ENCODE data around the gene CHCHD10. TPM values are rescaled to one million over a fixed set of nuclear protein-coding genes. Genes with fewer than 3 reads are reported as not detected.

CHCHD10 gene
- total RNA-seq, 1 experiment from 2014 or later = 155 TPM

- no TSS peak for BruUV-seq (replicated peaks)
- TF ChIP-seq, protein P1, sequence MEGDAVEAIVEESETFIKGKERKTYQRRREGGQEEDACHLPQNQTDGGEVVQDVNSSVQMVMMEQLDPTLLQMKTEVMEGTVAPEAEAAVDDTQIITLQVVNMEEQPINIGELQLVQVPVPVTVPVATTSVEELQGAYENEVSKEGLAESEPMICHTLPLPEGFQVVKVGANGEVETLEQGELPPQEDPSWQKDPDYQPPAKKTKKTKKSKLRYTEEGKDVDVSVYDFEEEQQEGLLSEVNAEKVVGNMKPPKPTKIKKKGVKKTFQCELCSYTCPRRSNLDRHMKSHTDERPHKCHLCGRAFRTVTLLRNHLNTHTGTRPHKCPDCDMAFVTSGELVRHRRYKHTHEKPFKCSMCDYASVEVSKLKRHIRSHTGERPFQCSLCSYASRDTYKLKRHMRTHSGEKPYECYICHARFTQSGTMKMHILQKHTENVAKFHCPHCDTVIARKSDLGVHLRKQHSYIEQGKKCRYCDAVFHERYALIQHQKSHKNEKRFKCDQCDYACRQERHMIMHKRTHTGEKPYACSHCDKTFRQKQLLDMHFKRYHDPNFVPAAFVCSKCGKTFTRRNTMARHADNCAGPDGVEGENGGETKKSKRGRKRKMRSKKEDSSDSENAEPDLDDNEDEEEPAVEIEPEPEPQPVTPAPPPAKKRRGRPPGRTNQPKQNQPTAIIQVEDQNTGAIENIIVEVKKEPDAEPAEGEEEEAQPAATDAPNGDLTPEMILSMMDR (IDR thresholded peaks at IDR 0.05; ENCODE audit: unreplicated experiment) = no peak
- peaks cover 29% of the 10 kb centered on the region for H3K4me1 Mint-ChIP-seq (ENCODE audit: low read depth, unreplicated experiment)
- H3K4me3 Mint-ChIP-seq (ENCODE audit: low read depth, unreplicated experiment) = no peak overlapping the region
- no peaks in the 10 kb centered on the region for H3K27me3 Mint-ChIP-seq (ENCODE audit: unreplicated experiment)
- intact Hi-C loops (cut with micrococcal nuclease; ENCODE audit: unreplicated experiment) = loop anchor here (10.0 kb wide), 1 partner anchor 52 kb away; the partner anchor contains the start of gene DERL3
- H3K36me3 Mint-ChIP-seq (ENCODE audit: insufficient read depth, unreplicated experiment) = peaks cover 17% of the 10 kb centered on the region
- CTCF ChIA-PET = no interaction called here
- no peak overlapping the region for H3K27ac Mint-ChIP-seq (ENCODE audit: unreplicated experiment)
- H3K9me3 Mint-ChIP-seq (ENCODE audit: low read depth, unreplicated experiment) = no peaks in the 10 kb centered on the region
- no peak for DNase-seq
These were observed 14.9 kb upstream of the CHCHD10 start for GRCh38 chr22:23782703-23783102.

DNA sequence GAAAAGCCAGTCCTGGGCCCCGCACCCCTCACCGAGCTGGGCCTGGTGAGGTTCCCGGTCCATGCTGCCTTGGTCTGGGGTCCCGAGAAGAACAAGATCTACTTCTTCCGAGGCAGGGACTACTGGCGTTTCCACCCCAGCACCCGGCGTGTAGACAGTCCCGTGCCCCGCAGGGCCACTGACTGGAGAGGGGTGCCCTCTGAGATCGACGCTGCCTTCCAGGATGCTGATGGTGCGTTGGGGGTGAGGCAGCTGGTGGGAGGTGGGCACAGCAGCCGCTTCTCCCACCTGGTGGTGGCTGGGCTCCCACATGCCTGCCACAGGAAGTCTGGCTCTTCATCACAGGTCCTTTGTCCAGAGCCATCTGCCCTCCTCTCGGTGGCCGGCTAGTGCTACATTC is 14.5 kb upstream of the CHCHD10 start:
- no peak overlapping the region for H3K27ac Mint-ChIP-seq (ENCODE audit: unreplicated experiment)
- intact Hi-C loops (cut with micrococcal nuclease; ENCODE audit: unreplicated experiment) = loop anchor here (10.0 kb wide), 1 partner anchor 53 kb away; the partner anchor contains the start of gene DERL3
- H3K4me1 Mint-ChIP-seq (ENCODE audit: low read depth, unreplicated experiment) = peaks cover 29% of the 10 kb centered on the region
- DNase-seq = no peak
- no peaks in the 10 kb centered on the region for H3K27me3 Mint-ChIP-seq (ENCODE audit: unreplicated experiment)
- H3K36me3 Mint-ChIP-seq (ENCODE audit: insufficient read depth, unreplicated experiment) = peaks cover 13% of the 10 kb centered on the region
- CTCF ChIA-PET = interaction anchor here (0.6 to 0.8 kb wide), 2 partner anchors 11 to 75 kb away, joined by 3 to 4 read pairs; partner anchors contain the start of gene SLC2A11
- no peak overlapping the region for H3K4me3 Mint-ChIP-seq (ENCODE audit: low read depth, unreplicated experiment)
- BruUV-seq (replicated peaks) = no TSS peak
- no peaks in the 10 kb centered on the region for H3K9me3 Mint-ChIP-seq (ENCODE audit: low read depth, unreplicated experiment)
- TF ChIP-seq, protein P1 (IDR thresholded peaks at IDR 0.05; ENCODE audit: unreplicated experiment) = no peak

- no peaks in the 10 kb centered on the region for H3K9me3 Mint-ChIP-seq (ENCODE audit: low read depth, unreplicated experiment)
- no TSS peak for BruUV-seq (replicated peaks)
- intact Hi-C loops (cut with micrococcal nuclease; ENCODE audit: unreplicated experiment) = loop anchor here (10.0 kb wide), 1 partner anchor 53 kb away; the partner anchor contains the start of gene DERL3
- no peak overlapping the region for H3K4me3 Mint-ChIP-seq (ENCODE audit: low read depth, unreplicated experiment)
- H3K36me3 Mint-ChIP-seq (ENCODE audit: insufficient read depth, unreplicated experiment) = peaks cover 7% of the 10 kb centered on the region
- H3K4me1 Mint-ChIP-seq (ENCODE audit: low read depth, unreplicated experiment) = peaks cover 29% of the 10 kb centered on the region
- no peak overlapping the region for H3K27ac Mint-ChIP-seq (ENCODE audit: unreplicated experiment)
- CTCF ChIA-PET = interaction anchor here (0.6 to 0.8 kb wide), 3 partner anchors 11 to 915 kb away, joined by 3 to 5 read pairs (median 4); partner anchors contain the start of gene SLC2A11
- DNase-seq = peak; percentile 34
- TF ChIP-seq, protein P1 (IDR thresholded peaks at IDR 0.05; ENCODE audit: unreplicated experiment) = no peak
- H3K27me3 Mint-ChIP-seq (ENCODE audit: unreplicated experiment) = no peaks in the 10 kb centered on the region
These were observed 13.9 kb upstream of the CHCHD10 start for GRCh38 chr22:23781511-23782183.

GRCh38 chr22:23781065-23781464 is 13.3 kb upstream of the CHCHD10 start:
- CTCF ChIA-PET = interaction anchor here (0.6 kb wide), 1 partner anchor 915 kb away, joined by 5 read pairs; no protein-coding TSS in a partner anchor
- TF ChIP-seq, protein P1 (IDR thresholded peaks at IDR 0.05; ENCODE audit: unreplicated experiment) = no peak
- no peak overlapping the region for H3K4me3 Mint-ChIP-seq (ENCODE audit: low read depth, unreplicated experiment)
- no peak overlapping the region for H3K27ac Mint-ChIP-seq (ENCODE audit: unreplicated experiment)
- intact Hi-C loops (cut with micrococcal nuclease; ENCODE audit: unreplicated experiment) = loop anchor here (10.0 kb wide), 1 partner anchor 54 kb away; the partner anchor contains the start of gene DERL3
- no TSS peak for BruUV-seq (replicated peaks)
- peaks cover 29% of the 10 kb centered on the region for H3K4me1 Mint-ChIP-seq (ENCODE audit: low read depth, unreplicated experiment)
- H3K36me3 Mint-ChIP-seq (ENCODE audit: insufficient read depth, unreplicated experiment) = peaks cover 4% of the 10 kb centered on the region
- no peak for DNase-seq
- no peaks in the 10 kb centered on the region for H3K27me3 Mint-ChIP-seq (ENCODE audit: unreplicated experiment)
- H3K9me3 Mint-ChIP-seq (ENCODE audit: low read depth, unreplicated experiment) = no peaks in the 10 kb centered on the region

All from Calu3 (cell line).